Hepatocyte (in vitro differentiated cells): ENCODE data around the gene TMEM121B.

Source experiments
- CTCF ChIP-seq: fragments of 200-600 bp; sonication (generic); IDR thresholded peaks from 2 replicates; pipeline ENCODE4 v1.5.1; 2016; ENCODE audit warnings: antibody characterized with exemption, mild to moderate bottlenecking; ENCODE audit not compliant: poor library complexity
- EZH2 ChIP-seq: fragments of 200-600 bp; sonication (generic); IDR thresholded peaks from 2 replicates; pipeline ENCODE4 v1.6.1; 2016; ENCODE audit warnings: antibody characterized with exemption, mild to moderate bottlenecking, borderline replicate concordance

- TF ChIP-seq CTCF (no peak), EZH2 (no peak)
These were observed 21.9 kb upstream of the TMEM121B start for GRCh38 chr22:17143101-17143500.
